NCI-H2196 (cell line): Measurements from ENCODE around the gene ZNF710.

Experiments used
- DNase-seq: peaks from one replicate; lab custom pipeline; 2025; ENCODE audit not compliant: unreplicated experiment; lab: John Stamatoyannopoulos, UW

The ZNF710 gene

DNA sequence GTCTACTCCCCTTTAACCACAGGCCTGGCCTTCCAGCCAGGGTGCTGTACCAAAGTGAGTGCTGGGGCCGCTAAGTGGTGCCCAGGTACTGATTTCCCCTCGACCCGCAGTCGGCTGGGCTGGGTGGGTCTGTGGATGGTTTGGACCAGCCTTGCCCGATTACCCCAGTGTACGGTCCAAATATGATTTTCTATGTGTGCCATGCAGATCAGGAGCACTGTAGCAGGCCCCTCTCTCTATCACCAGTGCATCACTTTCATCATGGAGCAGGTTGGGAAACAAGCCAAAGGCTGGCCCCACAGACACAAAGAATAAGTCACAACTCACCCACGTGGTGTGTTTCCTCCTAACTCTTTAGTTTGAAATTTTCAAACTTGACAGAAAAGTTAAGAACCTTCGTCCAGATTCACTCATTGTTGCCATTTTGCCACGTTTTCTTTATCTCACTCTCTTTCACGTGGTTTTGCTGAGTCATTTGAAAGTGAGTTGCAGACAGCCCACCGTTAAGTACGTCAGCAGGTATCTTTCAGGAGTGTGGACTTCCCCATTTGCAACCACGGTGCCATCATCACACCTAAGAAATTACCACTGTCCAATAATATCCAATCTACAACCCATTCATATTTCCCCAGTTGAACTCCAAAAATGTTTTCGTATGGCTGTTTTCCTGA is 37.0 kb downstream of the ZNF710 start:
- DNase-seq = no peak

DNA sequence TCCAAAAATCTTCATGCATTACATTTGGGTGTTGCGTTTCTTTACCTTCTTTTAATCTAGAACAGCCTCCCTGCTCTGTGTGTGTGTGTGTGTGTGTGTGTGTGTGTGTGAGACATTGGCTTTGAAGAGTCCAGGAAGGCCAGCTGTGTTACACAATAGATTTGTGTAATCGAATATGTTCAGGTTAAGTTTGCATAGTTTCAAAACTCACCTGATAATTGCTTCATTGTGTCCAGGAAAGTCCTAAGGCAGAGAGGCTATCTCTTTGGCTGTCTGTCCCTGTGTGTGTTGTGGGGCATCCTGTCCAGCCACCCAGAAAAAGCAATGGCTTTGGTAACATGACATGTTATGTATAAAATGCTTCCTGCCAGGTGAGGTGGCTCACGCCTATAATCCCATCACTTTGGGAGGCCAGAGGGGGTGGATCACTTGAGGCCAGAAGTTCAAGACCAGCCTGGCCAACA is 37.5 kb downstream of the ZNF710 start:
- peak; percentile 9 for DNase-seq

DNA sequence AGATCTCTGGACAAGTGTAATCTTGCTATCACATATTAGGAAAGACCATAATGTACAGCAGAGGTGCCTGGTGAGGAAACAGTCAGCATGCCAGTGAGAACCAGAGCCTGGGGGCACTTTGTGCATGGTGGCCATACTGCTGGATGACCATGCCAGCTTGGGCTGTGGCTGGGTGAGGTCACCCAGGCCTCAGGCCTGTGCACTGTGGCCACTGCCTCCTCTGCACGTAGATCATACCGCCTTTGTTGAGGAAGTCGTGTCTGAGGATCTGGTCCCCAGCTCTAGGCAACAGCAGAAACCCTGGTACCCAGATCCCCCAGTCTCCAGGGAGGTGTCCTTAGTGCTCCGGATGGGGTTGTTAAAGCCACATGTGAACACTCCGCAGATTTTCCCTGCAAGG is 38.9 kb downstream of the ZNF710 start:
- no peak for DNase-seq

DNA sequence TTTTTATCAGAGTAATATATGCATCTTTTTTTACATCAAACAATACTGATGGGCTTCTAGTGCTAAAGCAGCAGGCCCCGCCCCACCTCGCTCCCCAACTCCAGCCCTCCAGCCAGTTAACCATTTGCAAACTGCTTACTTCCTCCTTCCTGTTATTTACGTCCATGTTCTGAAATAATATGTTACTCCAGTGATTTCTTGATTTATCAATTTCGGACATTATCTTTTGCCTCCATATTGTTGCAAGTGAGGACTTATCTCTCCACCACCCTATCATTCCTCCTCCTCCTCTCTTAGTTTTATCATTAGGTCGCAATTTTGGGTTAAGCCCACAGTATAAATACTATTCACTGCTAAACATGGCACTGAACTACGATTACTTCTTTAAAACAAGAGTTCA is 39.5 kb downstream of the ZNF710 start:
- no peak for DNase-seq

DNA sequence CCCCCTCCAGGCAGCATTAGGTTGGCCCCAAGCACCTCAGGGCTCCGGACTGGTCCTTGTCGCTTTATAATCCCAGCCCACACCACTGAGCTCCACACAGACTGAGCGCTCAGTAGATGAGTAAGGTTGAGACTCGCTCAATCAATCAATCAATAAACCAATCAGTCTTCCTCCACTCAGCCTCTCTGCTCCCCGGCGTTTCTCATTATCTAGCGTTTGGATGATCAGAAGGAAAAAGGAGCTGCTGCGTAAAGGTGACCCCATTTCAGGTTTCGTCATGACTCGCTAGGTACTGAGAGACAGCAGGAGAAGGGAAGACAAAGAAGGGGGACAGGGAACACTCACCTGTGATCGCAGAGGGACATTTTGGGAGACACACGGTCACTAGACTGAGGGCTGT is 41.2 kb downstream of the ZNF710 start:
- DNase-seq = no peak

DNA sequence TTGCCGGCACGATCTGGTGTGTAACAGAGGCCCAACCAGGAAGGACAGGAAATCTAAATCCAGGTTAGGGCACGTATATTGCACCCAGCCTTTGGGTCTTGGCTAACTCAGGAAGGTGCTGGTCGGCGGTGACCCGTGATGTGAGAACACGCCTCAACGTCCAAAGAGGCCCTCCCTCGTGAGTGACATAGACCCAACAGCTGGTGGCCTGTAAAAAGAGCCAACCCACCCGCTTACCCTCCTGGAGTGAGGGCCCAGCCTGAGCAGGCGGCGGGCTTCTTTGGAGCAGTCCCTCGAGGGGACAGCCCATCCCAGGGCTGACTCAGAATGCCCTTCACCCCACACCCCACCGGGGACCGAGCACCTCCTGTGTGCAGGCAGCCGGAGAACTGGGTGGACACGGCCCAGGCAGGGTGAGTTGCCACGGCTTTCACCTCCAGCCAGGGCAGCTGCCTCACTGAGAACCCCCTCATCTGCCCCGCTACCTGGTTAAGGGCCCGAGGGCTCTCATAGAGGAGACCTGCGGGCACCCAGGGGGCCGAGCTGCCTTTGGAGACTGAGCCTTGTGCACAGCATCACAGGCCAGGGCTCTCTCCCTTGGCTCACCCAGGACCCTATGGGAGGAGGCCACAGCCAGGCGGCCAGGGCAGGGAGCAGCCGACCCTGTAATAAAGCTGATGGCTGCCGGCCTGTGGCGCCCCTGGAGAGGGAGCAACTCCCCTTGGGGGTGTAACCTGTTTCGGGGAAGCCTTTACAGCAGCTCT is 41.8 kb downstream of the ZNF710 start:
- no peak for DNase-seq

DNA sequence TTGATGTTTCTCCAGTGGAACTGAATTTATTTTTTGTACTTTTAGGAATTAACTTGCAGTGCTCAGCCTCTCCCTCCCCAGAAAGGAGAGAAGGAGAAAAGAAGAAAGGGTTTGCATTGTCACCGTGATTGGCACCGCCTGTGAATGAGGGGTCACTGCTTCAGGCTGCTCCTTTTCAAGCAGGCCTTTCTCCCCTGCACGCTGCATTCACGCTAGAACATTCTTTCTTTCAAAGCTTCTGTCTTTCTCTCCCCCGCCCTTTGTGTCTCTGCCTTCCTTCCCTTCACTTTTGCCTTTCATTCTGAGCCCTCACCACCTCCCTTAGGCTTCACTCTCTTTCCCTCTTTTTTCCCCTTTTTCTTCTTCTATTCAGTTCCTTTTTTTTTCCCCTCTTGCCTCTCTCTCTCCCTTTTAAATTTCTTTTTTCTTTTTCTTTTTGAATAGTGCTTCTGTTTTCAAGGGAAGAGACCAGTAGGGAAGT is 42.4 kb downstream of the ZNF710 start:
- no peak for DNase-seq

DNA sequence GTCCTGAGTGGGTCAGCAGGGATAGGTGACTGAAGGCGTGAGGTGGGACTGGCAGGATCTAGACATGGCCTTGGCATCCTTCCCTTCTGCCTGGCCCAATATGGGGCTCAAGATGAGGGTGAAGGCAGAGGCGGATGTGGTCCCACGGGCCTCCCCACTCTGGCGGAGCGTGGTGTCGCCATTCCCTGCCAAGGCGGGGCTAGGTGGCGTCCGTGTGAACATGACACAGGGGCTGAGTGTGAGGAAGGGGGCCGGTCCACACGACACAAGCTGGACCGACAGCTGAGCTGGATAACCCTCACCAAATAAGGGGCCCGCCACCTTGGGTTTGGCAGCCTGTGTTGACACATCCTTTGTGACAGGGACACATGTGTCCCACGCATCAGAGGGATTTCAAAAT is 43.1 kb downstream of the ZNF710 start:
- no peak for DNase-seq

DNA sequence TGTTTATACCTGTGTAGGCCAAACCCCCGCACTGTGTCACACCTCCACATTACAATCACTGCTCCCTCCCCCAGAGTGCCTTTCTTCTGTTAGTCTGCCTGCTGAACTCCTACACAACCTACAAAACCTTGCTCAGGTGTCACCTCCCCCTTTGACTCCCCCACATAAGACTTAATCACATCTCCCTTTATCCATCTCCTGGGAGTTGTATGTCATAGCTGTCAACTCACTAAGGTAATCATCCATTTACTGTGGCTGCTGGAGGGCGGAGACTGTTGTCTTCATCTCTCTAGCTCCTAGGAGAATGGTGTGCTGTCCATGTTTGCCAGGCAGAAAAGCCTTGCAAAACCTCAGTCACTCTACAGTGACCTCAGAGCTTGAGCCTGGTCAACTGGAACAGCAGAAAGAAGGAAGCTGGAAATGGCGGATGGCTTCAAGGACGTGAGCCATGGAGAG is 43.8 kb downstream of the ZNF710 start:
- no peak for DNase-seq

DNA sequence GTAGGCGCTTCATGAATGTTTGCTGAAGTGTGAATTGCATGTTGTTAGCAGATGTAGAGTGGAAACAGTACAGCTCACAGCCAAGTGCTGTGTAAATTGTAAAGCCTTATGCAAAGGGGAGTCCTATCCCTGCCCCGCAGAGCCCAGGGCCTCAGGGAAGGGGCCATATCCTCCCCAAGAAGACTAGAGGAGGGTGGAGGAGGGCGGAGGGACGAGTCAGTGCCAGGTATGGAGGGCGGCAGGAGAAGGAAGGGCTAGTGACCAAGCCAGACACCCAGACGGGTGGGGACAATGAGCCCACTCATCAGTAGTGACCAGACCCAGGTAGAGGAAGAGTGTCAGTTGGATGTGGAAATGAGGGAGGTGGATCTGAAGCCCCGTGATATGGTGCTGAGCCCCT is 45.2 kb downstream of the ZNF710 start:
- no peak for DNase-seq

DNA sequence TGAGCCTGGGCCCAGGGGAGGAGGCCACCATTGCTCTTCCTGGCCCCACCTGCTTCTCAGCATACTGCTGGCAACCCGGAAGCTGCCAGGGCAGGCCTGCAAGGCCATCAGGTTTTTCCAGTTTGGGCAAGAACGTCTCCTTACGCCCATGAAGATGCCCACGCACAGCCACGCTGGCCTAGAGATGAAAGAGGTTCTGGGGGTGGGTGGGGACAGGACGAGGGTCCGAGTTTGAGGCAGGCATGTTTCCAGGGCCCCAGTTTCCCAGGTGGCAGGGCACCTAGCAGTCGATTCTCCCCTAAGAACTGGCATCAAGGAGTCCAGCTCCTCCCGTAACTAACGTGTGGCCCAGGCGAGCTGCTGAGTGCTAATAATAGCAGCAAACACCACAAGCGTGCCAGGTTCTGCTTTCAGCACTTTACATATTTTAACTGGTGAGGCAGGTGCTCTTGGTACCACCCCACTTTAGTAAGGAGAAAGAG is 45.8 kb downstream of the ZNF710 start:
- peak; percentile 37 for DNase-seq

DNA sequence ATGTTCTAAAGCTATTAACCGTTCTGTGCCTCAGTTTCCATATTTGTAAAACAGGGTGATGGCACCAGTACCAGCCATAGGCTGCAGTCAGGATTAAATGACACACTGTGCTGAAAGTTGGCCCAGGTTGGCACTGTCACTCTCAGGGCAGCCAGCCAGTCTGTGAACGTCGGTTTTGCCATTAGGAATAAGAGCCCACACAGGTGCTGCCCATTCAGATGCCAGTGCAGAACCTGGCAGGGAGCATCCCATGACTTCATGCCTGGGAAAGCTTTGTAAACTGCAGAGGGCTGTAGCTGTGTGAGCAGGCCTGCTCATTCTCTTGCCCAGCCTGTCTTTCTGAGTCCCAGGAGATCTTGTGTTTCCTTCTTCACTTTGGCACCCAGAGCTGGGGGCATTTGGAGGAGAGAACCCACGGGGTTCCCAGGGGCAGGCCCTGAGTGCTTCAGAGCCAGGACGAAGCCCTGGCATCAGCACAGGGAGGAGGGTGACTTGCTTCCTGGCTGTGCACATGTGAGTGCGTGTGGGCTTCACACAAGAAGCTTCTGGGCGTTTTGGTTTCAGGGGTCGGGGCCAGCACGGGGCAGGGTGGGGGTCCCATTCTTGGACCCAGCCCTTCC is 46.9 kb downstream of the ZNF710 start:
- peak; percentile 52 for DNase-seq

DNA sequence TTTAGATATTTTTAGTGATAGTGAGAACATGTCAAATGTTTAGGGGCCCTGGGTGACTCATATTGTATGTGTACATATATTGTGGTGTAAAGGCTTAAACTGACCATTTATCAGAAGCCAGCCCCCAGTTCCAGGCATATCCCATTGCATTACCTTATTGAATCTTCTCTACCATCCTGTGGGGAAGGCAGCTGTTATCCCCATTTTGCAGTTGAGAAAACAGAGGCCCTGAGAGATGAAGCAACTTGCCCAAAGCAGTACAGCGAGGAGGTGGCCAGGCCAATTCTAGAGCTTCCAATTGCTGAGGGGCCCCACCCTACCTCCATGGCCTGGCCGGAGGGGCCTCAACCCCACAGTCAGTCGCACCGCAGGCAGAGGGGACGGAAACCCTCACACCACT is 47.9 kb downstream of the ZNF710 start:
- no peak for DNase-seq

DNA sequence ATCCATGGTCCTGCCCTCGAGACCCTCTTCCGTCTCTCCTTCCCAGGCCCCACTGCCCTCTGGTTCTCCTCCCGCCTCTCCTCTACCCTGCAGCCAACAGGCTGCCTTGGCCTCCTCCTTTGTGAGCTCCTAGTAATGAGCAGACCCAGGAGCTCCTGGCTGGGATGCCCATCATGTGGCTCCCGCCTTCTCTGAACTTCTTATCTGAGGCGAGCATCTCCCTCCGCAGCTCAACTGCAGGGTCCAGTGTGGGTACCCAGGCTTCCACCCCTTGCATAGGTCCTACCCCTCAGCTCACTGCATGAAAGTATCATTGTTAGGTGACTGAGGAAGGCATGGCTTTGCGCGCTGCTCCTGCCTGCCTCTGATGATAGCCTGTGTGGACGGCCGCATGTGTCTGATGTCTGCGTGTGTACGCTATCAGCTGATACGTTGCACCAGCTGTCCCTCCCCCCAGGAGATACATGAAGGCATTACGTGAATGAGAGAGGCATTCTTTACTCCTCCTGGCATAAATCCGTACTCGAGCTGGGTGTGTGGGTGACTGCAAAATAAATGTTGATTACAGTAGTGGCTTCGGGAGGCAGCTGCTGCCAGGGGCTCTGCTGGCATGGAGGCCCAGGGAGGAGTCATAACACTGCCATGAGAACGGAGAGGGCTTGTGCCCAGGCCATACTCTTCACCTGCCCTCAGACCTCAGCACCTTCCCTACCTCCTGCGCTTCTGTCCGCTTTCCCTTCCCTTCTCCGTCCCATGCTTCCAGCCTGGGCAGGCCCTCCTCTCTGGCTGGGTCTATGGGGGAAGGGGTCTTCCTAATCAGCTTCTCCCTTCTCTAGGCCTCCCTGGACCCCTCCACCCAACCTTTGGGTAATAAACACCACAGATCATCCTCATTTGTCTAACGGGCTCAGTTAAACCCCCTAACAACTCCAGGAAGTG is 48.8 kb downstream of the ZNF710 start:
- DNase-seq = no peak

DNA sequence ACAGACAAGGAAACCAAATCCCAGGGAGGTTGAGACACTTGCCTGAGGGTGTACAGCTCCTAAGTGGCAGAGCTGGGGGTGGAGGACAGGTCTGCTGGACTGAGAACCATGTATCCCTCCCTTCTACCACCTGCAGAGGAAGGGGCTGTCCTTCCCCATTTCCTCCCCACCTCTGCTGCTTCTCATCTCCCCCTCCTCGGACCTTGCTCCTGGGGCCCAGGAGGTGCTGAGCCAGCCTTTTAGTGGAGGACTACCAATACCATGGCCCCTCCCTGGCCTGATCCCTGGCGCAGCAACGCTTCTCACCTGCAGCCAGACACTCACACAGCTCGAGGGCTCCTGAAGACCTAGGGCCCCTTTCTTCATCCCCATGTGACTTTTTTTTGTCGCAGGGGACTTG is 50.8 kb downstream of the ZNF710 start:
- DNase-seq = no peak

DNA sequence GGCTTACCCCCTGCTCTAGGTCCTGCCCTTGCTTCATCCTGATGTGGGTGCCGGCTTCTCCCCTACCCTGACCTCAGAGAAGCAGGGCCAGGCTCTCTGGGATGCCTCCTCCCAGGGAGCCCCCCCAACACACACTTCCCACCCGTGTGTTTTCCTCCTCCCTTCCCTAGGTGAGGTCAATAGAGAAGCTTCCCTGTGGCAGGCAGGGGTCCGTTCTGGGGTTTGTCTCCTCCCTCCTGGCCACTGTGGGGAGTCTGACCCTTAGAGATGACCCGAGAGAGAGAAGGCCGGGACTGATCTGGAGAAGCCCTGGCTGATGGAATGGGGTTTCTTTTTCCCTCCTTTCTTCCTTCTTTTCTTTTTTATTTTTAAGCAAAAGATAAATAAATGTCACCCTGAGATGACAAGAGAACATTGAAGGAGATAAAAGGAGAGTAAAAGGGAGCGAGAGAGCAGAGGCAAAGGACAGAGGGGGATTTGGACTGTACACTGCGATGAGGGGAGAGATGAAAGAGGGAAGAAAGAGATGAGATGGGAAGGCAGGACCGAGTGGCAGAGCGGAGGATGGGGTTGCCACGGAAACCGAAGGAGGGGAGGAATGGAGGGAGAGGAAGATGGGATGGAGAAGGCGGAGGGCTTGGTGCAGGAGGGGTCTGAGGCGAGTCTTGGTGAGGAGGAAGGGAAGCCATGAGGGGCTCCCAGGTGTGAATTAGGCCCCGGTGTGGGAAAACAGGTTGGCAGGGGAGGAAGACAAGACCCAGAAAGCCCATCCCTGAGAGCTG is 52.8 kb downstream of the ZNF710 start:
- no peak for DNase-seq

DNA sequence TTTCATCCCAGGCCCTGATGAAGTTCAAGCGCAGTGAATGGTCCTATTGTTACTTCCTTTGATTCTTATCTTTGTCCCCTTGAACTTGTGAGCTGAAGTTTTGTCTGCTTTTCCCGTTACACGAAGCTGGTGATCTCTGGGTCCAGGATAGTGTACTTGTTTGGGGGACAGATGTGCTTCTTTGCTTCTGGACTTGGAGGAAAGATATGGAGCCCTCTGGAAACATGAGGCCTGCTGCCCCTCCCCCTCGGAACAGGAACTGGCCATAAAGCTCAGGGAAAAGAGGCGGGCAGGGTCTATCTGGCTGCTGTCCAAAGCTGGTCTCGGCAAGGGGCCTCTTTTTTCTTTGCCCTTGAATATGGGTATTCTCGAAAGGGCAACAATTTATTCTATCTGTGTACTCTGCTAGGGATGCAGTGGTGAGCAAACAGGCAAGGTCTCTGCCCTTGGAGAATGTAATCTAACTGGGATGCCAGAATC is 53.5 kb downstream of the ZNF710 start:
- DNase-seq = no peak

DNA sequence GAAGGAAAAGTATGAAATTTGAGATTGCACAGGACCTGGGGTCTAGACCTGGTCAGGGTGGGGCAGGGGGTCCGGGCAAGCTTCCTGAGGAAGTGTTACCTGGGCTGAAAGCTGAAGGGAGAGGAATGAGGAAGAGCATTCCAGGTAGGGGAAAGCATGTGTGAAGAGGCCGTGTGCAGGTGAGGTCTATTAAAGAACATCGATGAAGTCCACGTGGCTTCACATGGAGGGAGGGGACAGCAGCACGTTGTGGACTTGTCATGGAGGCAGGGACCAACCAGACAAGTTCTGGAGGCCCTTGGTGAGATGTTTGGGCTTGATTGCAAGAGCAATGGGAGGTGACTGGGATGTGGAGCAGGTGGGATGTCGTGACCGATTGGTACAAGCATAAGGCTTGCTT is 54.1 kb downstream of the ZNF710 start:
- no peak for DNase-seq

DNA sequence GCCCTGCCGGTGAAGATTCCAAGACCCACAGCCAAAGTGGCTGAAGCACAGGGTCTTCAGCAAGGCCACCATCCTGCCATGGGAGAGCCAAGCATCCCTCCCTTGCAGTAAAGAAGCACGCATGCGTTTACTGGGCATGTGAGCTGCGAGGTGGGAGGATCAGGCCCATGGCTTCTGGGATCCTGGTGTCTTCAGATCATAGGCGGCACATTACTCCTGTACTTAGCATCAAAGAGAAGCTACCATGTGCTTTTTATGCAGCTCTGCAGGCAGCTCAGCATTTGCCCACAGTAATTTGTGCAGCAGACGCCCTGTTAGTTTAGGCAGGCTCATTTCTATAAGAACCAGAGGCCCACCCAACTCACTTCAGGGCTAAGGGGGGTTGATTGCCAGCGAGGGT is 55.4 kb downstream of the ZNF710 start:
- no peak for DNase-seq

DNA sequence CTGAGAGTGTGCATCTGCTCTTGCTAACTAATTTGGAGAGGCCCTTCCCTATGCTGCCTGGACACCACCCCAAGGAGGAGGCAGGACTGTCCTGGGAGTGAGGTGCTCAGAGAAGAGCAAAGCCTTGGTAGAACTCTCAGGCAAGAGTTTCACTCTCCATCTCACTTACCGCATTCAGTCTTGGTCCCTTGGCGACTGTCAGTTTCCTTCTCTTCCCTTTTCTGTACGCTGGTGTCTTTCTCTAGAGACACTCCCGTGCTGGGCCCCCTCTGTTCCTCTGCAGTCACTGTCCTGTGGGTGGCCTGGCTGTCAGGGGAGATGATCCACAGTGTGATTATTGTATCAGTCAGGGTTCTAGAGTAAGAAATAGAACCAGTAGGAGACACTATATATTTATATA is 57.2 kb downstream of the ZNF710 start:
- no peak for DNase-seq
